ENCODE results near the gene GTF2I.

GRCh38 chr7:74612015-74612829 is 45.3 kb upstream of the GTF2I start:
- TF ChIP-seq POLR2A (IDR thresholded peaks at IDR 0.05) (no peak), CTCF (IDR thresholded peaks at IDR 0.05) (no peak), EP300 (IDR thresholded peaks at IDR 0.05) (no peak)

Measured in upper lobe of left lung (tissue), 4 donors.